Left kidney (tissue), 2 donors: ENCODE results near the gene FGF7. TPM values are rescaled to one million over a fixed set of nuclear protein-coding genes. Genes with fewer than 3 reads are reported as not detected.
"Not testable (repeated sequence)": the region's sequence is repeated elsewhere in the genome, so short reads cannot be mapped to it uniquely, and the experiment has no call there.

Source experiments
- DNase-seq: peaks from one replicate; pipeline ENCODE4 v3.0.0-alpha.2; 2013
- polyA plus RNA-seq: library from polyadenylated mRNA; unstranded; fragments of 120-200 nt; gene quantifications from one replicate; pipeline ENCODE4 v1.2.1, GENCODE V29; 2013; ENCODE audit not compliant: insufficient read length

Gene FGF7
- polyA plus RNA-seq, 1 donor: 18.8 TPM

GRCh38 chr15:49492151-49492550, 69.1 kb downstream of the FGF7 start:
- no peak for DNase-seq

GRCh38 chr15:49492830-49493229, 69.8 kb downstream of the FGF7 start:
- no peak for DNase-seq

DNA sequence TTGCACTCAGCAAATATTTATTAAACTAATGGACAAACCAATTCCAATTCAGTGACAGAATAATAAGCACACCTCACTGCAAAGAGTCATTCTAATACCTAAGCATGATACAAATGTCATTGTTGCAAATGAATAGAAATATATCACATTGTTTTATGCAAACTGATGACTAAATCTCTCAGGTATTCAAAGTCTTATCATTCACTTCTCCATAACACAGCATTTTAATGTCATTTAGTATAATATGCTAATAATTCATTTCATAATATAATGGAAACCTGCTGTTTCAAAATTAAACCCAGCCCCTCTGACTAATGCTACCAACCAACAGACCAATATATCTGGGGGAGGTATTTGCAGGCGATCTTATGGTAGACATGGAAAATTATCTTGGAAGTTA, 71.8 kb downstream of the FGF7 start:
- DNase-seq: no peak

GRCh38 chr15:49495993-49496753, 73.1 kb downstream of the FGF7 start:
- DNase-seq: no peak

DNA sequence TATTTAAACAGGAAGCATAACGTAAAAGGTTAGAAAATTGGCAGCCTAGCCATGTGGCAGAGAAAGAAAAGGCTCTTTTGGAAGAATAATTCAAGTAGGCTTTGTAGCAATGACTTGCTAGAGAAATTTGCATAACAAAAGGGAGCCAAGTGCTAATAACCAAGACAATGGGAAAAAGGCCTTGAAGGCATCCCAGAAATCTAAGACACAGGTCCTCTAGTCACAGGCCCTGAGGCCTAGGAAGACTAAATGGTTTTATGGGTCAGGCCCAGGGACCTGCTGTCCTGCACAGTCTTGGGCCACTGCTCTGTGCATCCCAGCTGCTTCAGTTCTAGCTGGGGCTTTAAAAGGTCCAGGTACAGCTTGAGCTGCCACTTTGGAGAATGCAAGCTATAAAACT, 78.5 kb downstream of the FGF7 start:
- DNase-seq: no peak

GRCh38 chr15:49506341-49506740, 83.3 kb downstream of the FGF7 start:
- no peak for DNase-seq

DNA sequence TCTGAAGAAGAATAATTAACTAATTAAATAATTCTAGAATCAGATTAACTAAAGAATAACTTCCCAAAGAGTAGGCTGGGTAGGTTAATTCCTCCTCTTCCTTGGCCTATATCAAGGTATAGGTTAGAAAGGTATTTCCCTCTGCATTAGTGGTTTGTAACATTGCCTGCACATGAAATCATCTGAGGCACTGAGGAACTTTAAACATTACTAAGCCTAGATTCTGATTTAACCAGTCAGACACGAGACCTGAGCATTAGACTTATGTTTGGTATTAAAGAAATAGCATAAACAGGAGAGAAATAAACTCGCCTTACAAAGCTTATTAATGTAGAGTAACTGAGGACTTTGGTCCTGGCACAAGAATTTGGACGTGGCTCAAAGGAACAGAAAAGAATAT, 84.2 kb downstream of the FGF7 start:
- DNase-seq: no peak

DNA sequence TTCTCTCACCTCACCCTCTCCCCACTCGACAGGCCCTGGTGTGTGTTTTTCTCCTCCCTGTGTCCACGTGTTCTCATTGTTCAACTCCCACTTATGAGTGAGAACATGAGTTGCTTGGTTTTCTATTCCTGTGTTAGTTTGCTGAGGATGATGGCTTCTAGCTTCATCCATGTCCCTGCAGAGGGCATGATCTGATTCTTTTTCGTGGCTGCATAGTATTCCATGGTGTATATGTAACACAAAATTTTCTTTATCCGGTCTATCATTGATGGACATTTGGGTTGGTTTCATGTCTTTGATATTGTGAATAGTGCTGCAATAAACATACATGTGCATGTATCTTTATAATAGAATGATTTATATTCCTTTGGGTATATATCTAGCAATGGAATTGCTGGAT, 89.7 kb downstream of the FGF7 start:
- DNase-seq: not testable (repeated sequence)

GRCh38 chr15:49521802-49522201, 98.8 kb downstream of the FGF7 start:
- DNase-seq: no peak

GRCh38 chr15:49528289-49528688, 105.2 kb downstream of the FGF7 start:
- no peak for DNase-seq

DNA sequence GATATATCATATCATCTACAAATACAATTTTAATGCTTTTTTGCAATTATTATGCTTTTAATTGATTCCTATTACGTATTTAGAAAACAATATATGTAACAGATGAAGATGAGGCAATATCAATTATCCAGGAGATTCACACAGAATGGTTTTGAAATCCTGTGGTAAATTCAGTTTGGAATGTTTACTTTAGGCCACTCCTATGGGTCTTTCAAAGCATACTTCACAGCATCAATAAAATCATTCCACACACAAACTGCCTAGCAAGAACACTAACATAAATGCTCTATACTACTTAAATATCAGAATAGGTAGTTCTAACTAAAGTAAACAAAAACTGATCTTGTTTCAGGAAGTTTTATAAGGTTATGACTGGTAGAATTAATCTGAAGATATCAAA, 107.0 kb downstream of the FGF7 start:
- no peak for DNase-seq

Other genes with a start within 250 kb of the FGF7 start
- gene FAM227B, start 197.6 kb downstream of the FGF7 start, polyA plus RNA-seq: 18.8 TPM
- gene DTWD1, start 197.8 kb downstream of the FGF7 start, polyA plus RNA-seq: 49.0 TPM